SK-N-MC (cell line): ENCODE data around the gene ABL1.
"Not testable (repeated sequence)": the region's sequence is repeated elsewhere in the genome, so short reads cannot be mapped to it uniquely, and the experiment has no call there.

ENCODE experiments used
- DNase-seq: peaks from one replicate; pipeline ENCODE4 v3.0.0-alpha.2; 2011; ENCODE audit warnings: low read depth, low spot score
- H3K27ac ChIP-seq: fragments of 200-600 bp; sonication (generic); 2 replicates; pipeline ENCODE4 v1.5.1; 2016; ENCODE audit warnings: mixed run types
- H3K36me3 ChIP-seq: fragments of 200-600 bp; sonication (generic); 2 replicates; pipeline ENCODE4 v1.6.1; 2017; ENCODE audit warnings: antibody characterized with exemption, low read length, mixed read lengths; ENCODE audit not compliant: insufficient read depth
- H3K4me3 ChIP-seq: fragments of 200-600 bp; sonication (generic); 2 replicates; pipeline ENCODE4 v1.5.1; 2016
- H3K9ac ChIP-seq: fragments of 200-600 bp; sonication (generic); 2 replicates; pipeline ENCODE4 v1.8.0; 2017; ENCODE audit warnings: mixed run types, mixed read lengths; ENCODE audit not compliant: insufficient read length
- H3K9me3 ChIP-seq: fragments of 200-600 bp; sonication (generic); 2 replicates; pipeline ENCODE4 v1.6.1; 2017; ENCODE audit warnings: low read depth, mild to moderate bottlenecking, antibody characterized with exemption, low read length, moderate library complexity, mixed read lengths
- EZH2 ChIP-seq: fragments of 200-600 bp; sonication (generic); IDR thresholded peaks from one replicate; pipeline ENCODE4 v1.6.1; 2017; ENCODE audit warnings: antibody characterized with exemption
- FOXP2 ChIP-seq: optimal IDR thresholded peaks from 2 replicates; pipeline ENCODE3; 2011; ENCODE audit warnings: mild to moderate bottlenecking, moderate library complexity; ENCODE audit not compliant: insufficient read depth; ENCODE audit errors: extremely low read length, control extremely low read depth
- POLR2AphosphoS5 ChIP-seq: IDR thresholded peaks from 2 replicates; pipeline ENCODE4 v1.6.1; 2012; ENCODE audit warnings: mild to moderate bottlenecking, low read depth, low read length, borderline replicate concordance

The ABL1 gene

DNA sequence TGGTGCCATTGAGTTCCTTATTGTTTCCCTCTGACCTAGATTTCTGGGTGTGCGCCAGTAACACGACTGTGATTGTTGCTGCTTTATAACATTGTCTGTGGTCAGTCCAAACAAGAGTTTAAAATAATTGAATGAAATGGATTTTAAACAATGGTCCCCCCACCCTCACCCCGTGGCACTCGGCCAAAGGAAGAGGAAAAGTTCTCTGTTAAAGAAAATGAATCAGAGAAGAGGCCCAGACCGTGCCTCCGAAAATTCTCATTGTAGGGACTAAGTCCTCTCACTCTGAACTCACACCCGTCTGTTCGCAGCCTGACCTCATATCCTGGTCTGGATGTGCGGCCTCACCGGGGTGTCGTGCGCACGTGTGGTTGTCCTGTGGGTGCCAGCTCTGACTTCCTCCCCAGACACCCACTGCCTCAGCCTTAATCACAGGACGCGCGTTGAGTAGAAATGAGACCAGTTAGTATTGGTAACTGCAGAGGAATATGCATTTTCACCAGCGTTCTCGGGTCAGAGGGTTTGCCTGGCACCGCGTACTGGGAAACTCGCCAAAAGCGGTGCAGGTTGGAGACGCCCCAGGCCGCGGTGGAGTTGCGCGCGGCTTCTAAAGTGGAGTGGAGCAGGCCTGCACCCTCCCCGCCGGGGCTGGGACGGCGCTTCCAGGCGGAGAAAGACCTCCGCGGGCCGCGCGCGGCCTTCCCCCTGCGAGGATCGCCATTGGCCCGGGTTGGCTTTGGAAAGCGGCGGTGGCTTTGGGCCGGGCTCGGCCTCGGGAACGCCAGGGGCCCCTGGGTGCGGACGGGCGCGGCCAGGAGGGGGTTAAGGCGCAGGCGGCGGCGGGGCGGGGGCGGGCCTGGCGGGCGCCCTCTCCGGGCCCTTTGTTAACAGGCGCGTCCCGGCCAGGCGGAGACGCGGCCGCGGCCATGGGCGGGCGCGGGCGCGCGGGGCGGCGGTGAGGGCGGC, at the start of gene ABL1:
TSS of gene ABL1 (plus strand) at position 884 of the 966 bp plus-strand sequence. CDS start 193 bp downstream, outside the sequence.
- Histone ChIP-seq H3K4me3 (peak within 1 kb of the TSS; percentile 98), H3K9ac (peak within 1 kb of the TSS; percentile 96), H3K9me3 (no peaks in the 10 kb centered on the region), H3K27ac (peak within 1 kb of the TSS; percentile 90), H3K36me3 (no peaks in the 10 kb centered on the region)
- DNase-seq, result no peak
- TF ChIP-seq FOXP2 (no peak), EZH2 (no peak), POLR2AphosphoS5 (no peak; the same call in 1 of the 2 replicates)

DNA sequence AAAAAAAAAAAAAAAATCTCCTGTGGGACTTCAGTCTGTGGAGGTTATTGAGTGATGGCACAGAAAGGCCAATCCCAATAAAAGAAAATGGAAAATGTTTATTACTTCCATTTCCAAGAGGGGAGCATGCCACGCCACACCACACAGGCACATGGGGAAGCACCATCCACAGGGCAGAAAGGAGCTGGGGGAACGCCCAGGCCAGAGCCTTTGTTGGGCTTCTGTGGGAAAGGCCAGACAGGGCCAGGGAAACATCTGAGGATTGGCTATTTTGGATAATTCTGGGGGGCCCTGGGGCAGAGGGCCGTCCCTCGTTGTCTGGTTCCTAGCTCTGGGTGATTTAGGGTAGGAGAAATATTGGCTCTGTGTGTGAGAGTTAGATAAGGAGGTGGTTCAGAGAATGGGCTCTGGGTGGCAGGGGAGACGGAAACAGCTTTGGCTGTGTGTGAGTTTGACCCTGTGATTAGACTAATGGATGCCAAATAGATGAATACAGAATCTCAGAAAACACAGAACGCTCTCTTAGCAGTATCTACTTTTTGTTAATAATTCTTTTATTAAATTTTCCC, 49.0 kb upstream of the ABL1 start:
- no peaks in the 10 kb centered on the region for H3K36me3 ChIP-seq
- no peak for TF ChIP-seq EZH2
- TF ChIP-seq FOXP2, result no peak
- no peak for TF ChIP-seq POLR2AphosphoS5
- H3K27ac ChIP-seq, result no peak overlapping the region
- DNase-seq, result no peak
- H3K4me3 ChIP-seq, result no peak overlapping the region
- H3K9ac ChIP-seq, result no peak overlapping the region
- H3K9me3 ChIP-seq, result no peaks in the 10 kb centered on the region

DNA sequence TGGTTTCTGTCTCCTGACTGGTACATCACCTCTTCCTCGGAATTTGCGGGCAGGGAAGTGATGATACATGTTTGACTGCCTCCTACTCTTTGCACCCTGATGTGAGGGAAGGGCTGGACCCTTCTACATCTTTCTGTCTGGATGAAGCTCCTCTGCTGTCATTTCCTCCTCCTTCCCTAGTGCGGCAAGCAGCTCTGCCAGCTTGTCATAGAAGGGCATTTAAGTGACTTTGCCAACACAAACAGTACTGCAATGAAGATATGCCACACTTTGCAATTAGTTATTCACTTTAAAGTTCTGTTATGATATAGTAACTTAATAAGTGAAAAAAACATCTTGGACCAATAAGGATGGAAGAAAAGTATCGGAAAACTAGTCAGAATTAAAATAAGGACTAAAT, 48.5 kb upstream of the ABL1 start:
- no peak overlapping the region for H3K4me3 ChIP-seq
- DNase-seq, result no peak
- no peak overlapping the region for H3K27ac ChIP-seq
- no peak overlapping the region for H3K9ac ChIP-seq
- no peaks in the 10 kb centered on the region for H3K9me3 ChIP-seq
- TF ChIP-seq FOXP2 (no peak), POLR2AphosphoS5 (no peak), EZH2 (no peak)
- H3K36me3 ChIP-seq, result no peaks in the 10 kb centered on the region

DNA sequence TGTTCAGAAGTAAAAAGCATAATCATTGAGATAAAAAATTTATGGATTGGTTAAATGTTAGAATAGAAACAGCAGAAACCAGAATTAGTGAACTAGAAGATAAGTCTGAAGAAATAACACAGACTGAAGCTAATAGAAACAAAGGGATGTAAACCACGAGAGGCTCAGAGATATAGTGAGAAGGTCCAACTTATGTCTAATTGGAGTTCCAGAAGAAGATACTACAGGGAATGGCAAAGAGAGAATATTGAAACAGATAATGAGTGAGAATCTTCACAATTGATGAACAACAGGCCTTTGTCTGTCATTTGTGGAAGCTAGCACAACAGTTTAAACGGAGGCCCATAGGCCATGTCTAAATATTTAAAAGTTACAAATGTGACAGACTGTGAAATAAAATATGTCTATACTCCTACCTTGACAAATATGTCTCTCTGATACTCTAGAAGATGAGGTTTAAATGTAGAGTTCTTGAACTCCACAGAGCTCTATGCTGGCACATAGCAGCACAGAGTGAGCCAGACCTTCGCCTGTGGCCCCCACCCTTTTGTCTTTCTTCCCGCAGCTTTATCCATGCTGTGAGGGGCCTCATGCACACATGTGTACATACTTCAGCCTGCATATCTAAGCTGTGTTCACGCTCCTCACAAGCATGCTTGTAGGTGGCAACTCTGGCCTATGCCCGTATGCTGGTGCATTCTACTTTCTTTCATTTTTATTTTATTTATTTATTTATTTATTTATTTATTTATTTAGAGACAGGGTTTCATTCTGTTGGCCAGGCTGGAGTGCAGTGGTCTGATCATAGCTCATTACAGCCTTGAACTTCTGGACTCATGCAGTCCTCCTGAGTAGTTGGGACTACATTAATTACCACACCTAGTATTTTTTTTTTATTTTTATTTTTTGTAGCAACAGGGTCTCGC, 45.0 kb upstream of the ABL1 start:
- DNase-seq, result no peak
- Histone ChIP-seq H3K27ac (no peak overlapping the region), H3K9ac (no peak overlapping the region)

DNA sequence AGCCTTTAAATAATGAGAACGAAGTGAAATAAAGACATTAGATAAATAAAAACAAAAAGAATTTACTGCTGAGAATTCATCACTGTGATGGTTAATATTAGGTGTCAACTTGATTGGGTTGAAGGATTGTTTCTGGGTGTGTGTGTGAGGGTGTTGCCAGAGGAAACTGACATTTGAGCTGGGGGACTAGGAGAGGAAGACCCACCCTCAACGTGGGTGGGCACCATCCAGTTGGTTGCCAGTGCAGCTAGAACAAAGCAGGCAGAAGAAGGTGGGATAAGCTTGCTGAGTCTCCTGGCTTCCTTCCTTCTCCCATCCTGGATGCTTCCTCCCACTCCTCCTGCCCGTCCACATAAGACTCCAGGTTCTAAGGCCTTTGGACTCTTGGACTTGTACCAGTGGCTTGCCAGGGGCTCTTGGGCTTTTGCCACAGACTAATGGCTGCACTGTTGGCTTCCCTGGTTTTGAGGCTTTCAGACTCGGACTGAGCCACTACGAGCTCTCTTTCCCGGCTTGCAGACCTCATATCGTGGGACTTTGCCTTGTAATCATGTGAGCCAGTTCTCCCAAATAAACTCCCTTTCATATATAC, 43.7 kb upstream of the ABL1 start:
- no peak overlapping the region for H3K9ac ChIP-seq
- H3K9me3 ChIP-seq, result no peaks in the 10 kb centered on the region
- H3K36me3 ChIP-seq, result no peaks in the 10 kb centered on the region
- H3K27ac ChIP-seq, result no peak overlapping the region
- no peak overlapping the region for H3K4me3 ChIP-seq
- no peak for DNase-seq
- TF ChIP-seq FOXP2, result no peak
- no peak for TF ChIP-seq EZH2
- TF ChIP-seq POLR2AphosphoS5, result no peak

More for the DNA sequence above, 45.0 kb upstream of the ABL1 start:
- Histone ChIP-seq H3K9me3 (no peaks in the 10 kb centered on the region), H3K36me3 (no peaks in the 10 kb centered on the region), H3K4me3 (no peak overlapping the region)
- TF ChIP-seq FOXP2, result no peak
- TF ChIP-seq POLR2AphosphoS5, result no peak
- TF ChIP-seq EZH2, result no peak

DNA sequence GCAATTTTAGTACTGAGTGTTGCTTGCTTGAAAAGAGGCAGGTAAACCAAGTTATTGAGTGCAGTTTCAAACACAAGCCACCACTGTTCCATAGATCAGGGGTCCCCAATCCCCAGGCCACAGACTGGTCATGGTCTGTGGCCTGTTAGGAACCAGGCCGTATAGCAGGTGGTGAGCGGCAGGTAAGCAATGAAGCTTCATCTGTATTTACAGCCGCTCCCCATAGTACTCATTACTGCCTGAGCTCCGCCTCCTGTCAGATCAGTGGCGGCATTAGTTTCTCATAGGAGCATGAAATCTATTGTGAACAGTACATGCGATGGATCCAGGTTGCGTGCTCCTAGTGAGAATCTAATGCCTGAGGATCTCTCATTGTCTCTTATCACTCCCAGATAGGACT, 41.5 kb upstream of the ABL1 start:
- Histone ChIP-seq H3K9me3 (no peaks in the 10 kb centered on the region), H3K36me3 (no peaks in the 10 kb centered on the region)

DNA sequence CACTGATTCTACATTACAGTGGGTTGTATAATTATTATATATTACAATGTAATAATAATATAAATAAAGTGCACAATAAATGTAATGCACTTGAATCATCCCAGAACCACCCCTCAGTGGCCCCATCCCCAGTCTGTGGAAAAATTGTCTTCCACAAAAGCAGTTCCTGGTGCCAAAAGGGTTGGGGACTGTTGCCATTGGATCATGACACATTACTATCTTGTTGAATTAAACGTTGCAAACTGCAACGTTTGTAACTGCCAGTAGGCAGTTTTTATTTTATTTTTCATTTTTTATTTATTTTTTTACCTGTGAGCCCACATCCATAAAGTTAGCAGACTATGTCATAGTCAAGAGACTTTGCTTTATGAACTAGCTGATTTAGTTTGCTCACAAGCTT, 41.0 kb upstream of the ABL1 start:
- H3K27ac ChIP-seq, H3K4me3 ChIP-seq, H3K9ac ChIP-seq, DNase-seq, H3K9me3 ChIP-seq, H3K36me3 ChIP-seq: not testable (repeated sequence)

More for the DNA sequence above, 41.5 kb upstream of the ABL1 start:
- TF ChIP-seq EZH2, result no peak
- TF ChIP-seq POLR2AphosphoS5, result no peak
- no peak for TF ChIP-seq FOXP2
- no peak overlapping the region for H3K9ac ChIP-seq
- H3K4me3 ChIP-seq, result no peak overlapping the region
- DNase-seq, result no peak
- no peak overlapping the region for H3K27ac ChIP-seq

DNA sequence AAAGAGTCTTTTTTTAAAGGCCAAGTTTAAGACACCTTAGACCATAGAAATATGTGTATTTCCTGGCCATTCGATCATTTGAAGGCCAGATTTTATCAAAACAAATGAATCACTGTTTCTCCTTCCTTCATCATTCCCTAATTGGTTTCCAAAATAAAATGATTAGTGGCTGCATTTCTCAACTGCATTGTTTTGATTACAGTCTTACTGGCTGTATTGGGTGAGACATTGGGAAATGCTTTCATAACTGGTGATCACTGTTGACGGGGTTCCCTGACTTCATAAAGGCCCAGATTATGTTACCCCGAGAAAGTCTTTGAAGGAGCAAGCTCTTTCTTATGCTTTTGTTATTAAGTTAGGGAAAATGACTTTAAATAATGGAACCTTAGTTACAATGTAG, 40.6 kb upstream of the ABL1 start:
- not testable (repeated sequence) for H3K4me3 ChIP-seq, DNase-seq, H3K27ac ChIP-seq, H3K9me3 ChIP-seq, H3K9ac ChIP-seq, H3K36me3 ChIP-seq
